ENCODE measurements around the gene RHBDL2. TPM values are rescaled to one million over a fixed set of nuclear protein-coding genes. Genes with fewer than 3 reads are reported as not detected.
"Not testable (repeated sequence)": the region's sequence is repeated elsewhere in the genome, so short reads cannot be mapped to it uniquely, and the experiment has no call there.

Gene RHBDL2
- total RNA-seq, 4 donors from 2014 or later = 17.0 to 30.6 (median 22.2) TPM

DNA sequence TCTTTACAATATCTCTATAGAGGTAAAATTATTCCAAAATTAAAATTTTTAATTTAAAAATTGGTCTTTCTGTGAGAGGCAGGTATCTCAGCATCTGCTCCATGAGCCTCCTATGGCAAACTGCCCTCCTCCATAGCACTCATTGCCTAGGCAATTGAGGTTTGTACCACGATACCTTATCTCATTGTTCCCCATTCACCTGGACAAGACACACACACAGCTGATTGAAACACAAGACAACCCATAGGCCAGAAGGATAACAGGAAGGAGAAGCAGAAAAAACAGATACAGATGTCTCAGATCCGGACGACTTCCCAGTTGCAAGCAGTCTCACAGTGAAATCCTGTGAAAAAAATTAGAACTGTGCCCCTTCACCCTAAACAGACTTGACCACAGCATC lies 24.3 kb downstream of the RHBDL2 start:
- TF ChIP-seq, protein P1, sequence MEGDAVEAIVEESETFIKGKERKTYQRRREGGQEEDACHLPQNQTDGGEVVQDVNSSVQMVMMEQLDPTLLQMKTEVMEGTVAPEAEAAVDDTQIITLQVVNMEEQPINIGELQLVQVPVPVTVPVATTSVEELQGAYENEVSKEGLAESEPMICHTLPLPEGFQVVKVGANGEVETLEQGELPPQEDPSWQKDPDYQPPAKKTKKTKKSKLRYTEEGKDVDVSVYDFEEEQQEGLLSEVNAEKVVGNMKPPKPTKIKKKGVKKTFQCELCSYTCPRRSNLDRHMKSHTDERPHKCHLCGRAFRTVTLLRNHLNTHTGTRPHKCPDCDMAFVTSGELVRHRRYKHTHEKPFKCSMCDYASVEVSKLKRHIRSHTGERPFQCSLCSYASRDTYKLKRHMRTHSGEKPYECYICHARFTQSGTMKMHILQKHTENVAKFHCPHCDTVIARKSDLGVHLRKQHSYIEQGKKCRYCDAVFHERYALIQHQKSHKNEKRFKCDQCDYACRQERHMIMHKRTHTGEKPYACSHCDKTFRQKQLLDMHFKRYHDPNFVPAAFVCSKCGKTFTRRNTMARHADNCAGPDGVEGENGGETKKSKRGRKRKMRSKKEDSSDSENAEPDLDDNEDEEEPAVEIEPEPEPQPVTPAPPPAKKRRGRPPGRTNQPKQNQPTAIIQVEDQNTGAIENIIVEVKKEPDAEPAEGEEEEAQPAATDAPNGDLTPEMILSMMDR (IDR thresholded peaks at IDR 0.05) = no peak
- TF ChIP-seq POLR2A (IDR thresholded peaks at IDR 0.05) = no peak
- WGBS, 2 donors = 87 to 93% methylated on average over 3 of the region's 3 CpGs
- DNase-seq (ENCODE audit: low spot score in 2 of 2) = no peak
- H3K4me3 ChIP-seq (ENCODE audit: low read depth, poor library complexity, severe bottlenecking) = no peak overlapping the region
- intact Hi-C loops (cut with DNase I; ENCODE audit: low total_unique reads) = no loop called here

DNA sequence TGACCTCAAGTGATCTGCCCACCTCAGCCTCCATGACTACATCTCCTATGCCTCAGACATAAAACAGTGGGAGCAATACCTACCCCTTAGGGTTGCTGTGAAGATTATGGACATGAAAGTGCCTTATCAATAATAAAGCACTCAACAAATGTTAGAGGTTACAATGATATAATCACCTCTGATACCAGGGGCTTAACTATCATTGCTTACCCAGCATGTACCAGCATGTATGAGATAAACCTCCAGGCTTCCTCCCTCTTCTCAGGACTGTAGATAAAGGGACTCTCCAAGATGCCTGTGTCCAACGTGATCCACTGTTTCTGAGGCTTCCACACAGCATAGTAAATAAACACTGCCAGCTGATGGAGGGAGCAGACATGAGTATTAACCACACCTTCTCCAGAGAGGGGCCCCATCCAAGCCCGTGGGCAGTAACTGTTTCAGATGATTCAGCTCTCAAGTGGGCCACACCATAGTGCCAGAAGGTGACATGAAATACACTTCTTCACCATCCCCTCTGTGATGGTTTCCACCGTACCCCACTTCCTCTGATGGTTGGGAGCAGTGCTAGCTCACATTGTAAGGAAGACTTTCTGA lies 26.2 kb downstream of the RHBDL2 start:
- 39 to 52% methylated on average over 3 of the region's 3 CpGs for WGBS, 2 donors
- TF ChIP-seq POLR2A (IDR thresholded peaks at IDR 0.05) = no peak
- TF ChIP-seq, protein P1 (IDR thresholded peaks at IDR 0.05) = no peak
- intact Hi-C loops (cut with DNase I; ENCODE audit: low total_unique reads) = no loop called here
- DNase-seq (ENCODE audit: low spot score in 2 of 2) = no peak
- H3K4me3 ChIP-seq (ENCODE audit: low read depth, poor library complexity, severe bottlenecking) = no peak overlapping the region

DNA sequence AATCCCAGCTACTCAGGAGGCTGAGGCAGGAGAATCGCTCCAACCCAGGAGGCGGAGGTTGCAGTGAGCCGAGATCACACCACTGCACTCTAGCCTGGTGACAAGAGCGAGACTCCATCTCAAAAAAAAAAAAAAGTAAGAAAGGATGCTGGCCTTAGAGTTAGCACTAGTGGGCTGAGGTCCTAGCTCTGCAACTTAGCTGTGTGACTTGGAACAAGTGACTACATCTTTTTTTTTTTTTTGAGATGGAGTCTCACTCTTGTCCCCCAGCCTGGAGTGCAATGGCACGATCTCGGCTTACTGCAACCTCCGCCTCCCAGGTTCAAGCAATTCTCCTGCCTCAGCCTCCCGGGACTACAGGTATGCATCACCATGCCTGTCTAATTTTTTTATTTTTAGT lies 26.7 kb downstream of the RHBDL2 start:
- H3K4me3 ChIP-seq (ENCODE audit: low read depth, poor library complexity, severe bottlenecking); DNase-seq (ENCODE audit: low spot score in 2 of 2); intact Hi-C loops (cut with DNase I; ENCODE audit: low total_unique reads): not testable (repeated sequence)
- WGBS, 2 donors = 96 to 99% methylated on average over 8 of the region's 8 CpGs

DNA sequence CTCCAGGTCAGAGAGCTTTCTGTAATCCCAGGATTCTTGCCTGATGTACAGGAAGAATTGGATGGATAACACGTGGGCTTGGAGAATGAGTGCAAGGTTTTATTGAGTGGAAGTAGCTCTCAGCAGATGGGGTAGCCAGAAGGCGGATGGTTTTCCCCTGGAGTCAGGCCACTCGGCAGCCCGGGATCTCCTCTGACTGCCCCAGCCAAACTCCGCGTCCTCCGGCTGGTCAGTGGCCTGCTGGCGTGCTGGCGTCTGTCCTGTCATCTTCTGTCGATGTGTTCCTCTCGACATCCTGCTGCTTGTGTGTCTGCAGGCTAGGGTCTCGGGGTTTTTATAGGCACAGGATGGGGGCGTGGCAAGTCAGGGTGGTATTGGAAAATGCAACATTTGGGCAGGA lies 32.8 kb downstream of the RHBDL2 start:
- DNase-seq (ENCODE audit: low spot score in 2 of 2) = no peak
- TF ChIP-seq POLR2A (IDR thresholded peaks at IDR 0.05) = no peak
- TF ChIP-seq, protein P1 (IDR thresholded peaks at IDR 0.05) = no peak
- 91 to 95% methylated on average over 13 of the region's 13 CpGs for WGBS, 2 donors
- H3K4me3 ChIP-seq (ENCODE audit: low read depth, poor library complexity, severe bottlenecking) = no peak overlapping the region
- intact Hi-C loops (cut with DNase I; ENCODE audit: low total_unique reads) = no loop called here

DNA sequence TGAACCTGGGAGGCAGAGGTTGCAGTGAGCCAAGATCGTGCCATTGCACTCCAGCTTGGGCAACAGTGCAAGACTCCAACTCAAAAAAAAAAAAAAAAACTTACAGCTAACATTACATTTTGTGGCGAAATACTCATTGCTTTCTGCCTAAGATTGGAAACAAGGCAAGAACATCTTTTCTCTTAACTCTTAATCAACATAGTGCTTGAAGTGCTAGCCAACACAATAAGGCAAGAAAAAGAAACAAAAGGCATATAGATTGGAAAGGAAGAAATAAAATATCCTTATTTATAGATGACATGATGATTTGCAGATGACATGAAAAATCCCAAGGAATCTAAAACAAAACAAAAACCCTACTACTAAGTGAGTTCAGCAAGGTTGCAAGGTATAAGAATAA lies 35.6 kb downstream of the RHBDL2 start:
- DNase-seq (ENCODE audit: low spot score in 2 of 2) = no peak
- 97 to 99% methylated on average over 2 of the region's 2 CpGs for WGBS, 2 donors
- TF ChIP-seq, protein P1 (IDR thresholded peaks at IDR 0.05) = no peak
- no peak for TF ChIP-seq POLR2A (IDR thresholded peaks at IDR 0.05)
- no peak overlapping the region for H3K4me3 ChIP-seq (ENCODE audit: low read depth, poor library complexity, severe bottlenecking)
- intact Hi-C loops (cut with DNase I; ENCODE audit: low total_unique reads) = no loop called here

DNA sequence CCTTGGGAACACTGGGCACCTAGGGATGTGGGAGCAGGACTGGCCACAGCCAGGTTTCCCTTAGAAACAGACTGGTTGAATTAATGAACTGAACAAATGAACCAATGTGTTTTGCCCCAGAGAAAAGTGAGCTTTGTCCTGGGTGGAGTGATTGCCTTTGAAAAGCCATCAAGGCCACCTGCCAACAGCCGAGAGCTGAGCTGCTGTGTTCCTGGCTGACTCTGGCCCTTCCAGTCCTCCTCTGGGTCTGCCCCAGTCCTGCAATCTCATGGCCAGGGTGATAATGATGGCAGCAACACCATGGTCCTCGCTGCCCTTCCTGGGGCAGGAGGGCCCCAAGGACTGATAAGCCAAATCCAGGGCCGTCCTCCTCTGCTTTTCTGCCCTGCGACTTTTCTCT lies 42.1 kb downstream of the RHBDL2 start:
- no peak for DNase-seq (ENCODE audit: low spot score in 2 of 2)
- H3K4me3 ChIP-seq (ENCODE audit: low read depth, poor library complexity, severe bottlenecking) = no peak overlapping the region
- 80 to 93% methylated on average over 4 of the region's 4 CpGs for WGBS, 2 donors
- intact Hi-C loops (cut with DNase I; ENCODE audit: low total_unique reads) = no loop called here
- TF ChIP-seq, protein P1 (IDR thresholded peaks at IDR 0.05) = no peak
- no peak for TF ChIP-seq POLR2A (IDR thresholded peaks at IDR 0.05)

Data from lower leg skin (tissue), 4 donors.